GM12801 (cell line): ENCODE data around the gene NT5DC3.

Experiments
- CTCF ChIP-seq: IDR thresholded peaks from one replicate; pipeline ENCODE4 v1.5.1; 2011; ENCODE audit warnings: control low read depth; ENCODE audit not compliant: insufficient read length; ENCODE audit errors: extremely low read depth

The NT5DC3 gene

GRCh38 chr12:103880299-103881142 is 39.5 kb upstream of the NT5DC3 start:
- TF ChIP-seq CTCF: no peak

DNA sequence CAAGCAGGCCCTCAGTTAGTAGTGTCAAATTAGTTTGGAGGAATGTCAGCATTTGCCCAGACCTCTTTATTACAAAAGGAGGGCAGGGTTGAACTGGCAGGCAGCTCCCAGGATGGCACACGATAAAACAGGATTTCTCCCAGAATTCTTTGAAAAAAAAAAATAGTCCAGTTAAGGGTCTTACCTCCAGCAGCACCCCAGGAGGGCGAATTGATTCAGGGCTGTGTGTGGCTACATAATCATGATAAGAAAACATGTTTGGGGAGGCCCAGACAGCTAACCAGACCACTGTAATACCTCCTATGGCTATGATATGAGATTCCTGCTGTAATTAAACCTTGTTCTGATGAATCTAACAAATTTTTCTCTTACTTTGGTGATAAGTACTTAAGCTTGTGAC is 38.8 kb upstream of the NT5DC3 start:
- no peak for TF ChIP-seq CTCF

GRCh38 chr12:103879048-103879692 is 38.1 kb upstream of the NT5DC3 start:
- no peak for TF ChIP-seq CTCF

DNA sequence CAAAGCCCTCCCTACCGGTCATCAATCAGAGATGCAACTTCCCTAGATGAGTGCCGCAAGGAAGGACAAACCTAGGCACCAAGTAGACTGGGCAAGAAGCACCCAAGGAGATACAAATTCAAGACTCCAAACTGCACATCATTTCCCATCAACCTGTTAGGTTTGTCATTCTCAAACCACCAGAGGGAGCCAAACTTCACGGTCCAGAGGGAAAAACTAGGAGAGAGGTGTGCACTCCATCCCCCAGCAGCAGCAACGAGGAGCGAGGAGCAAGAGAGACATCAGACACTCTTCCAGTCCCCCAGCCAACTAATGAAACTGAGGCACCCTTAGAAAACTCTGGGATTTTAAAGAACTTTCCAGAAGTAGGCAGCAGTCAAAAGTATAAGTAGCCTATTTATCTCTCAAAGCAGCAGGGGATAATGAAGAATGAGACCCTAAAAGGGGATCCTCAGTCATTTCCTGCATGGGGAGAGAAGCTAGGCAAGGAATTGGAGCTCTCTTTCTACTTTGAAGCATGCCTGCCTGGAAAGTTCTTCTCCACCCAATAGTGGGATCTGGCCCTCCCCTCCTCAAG is 37.0 kb upstream of the NT5DC3 start:
- no peak for TF ChIP-seq CTCF

DNA sequence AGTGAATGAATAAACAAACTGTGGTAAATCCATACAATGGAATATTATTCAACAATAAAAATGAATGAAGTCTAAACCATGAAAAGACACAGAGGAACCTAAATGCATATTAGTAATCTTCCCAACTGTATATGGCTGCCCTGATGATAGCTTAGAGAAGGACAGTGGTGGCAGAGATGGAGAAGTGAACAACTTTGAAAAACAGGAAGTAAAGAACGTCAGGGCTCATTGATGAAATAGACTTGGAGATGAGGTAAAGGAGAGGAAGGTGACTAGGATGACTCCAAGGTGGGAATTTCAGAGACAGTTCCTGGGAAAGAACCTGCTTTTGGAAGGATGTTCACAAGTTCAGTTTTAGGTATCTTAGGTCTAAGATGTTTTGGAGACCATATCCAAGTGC is 36.3 kb upstream of the NT5DC3 start:
- no peak for TF ChIP-seq CTCF

DNA sequence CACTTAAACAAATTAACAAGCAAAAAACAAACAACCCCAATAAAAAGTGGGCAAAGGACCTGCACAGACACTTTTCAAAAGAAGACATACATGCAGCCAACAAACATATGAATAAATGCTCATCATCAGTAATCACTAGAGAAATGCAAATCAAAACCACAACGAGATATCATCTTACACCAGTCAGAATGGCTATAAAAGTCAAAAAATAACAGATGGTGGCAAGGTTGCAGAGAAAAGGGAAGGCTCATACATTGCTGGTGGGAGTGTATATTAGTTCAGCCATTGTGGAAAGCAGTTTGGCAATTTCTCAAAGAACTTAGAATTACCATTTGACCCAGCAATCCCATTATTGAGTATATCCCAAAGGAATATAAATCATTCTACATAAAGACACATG is 34.6 kb upstream of the NT5DC3 start:
- TF ChIP-seq CTCF: no peak

DNA sequence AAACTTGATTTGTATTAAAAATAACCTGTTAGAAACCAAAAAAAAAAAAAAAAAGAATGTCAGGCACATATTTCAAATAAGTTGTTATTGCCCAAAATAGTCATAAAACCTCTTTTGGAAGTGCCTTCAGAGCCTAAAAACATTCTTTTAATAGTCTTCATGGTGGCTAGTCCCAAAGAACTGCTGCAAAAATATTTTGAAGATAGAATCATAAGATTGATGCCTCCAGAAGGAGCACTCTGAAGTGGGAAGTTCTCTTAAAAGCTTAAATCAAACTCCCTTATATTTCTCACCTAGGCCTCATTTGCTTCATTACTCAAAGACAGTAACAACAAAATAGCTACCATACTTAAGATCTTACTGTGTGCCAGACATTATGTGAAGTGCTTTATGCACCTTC is 27.2 kb upstream of the NT5DC3 start:
- no peak for TF ChIP-seq CTCF
